ACHN (cell line): ENCODE data around the gene STK40.

Experiments
- DNase-seq: peaks from one replicate; pipeline ENCODE4 v3.0.0-alpha.2; 2015
- in situ Hi-C: cut with HindIII; loops from 2 replicates; pipeline ENCODE4 v1.10.0; 2017; ENCODE audit warnings: low sequenced_read_pairs, low pct_ligation_motif_present, low pct_unique_long_range_greater_than_20kb

The STK40 gene

DNA sequence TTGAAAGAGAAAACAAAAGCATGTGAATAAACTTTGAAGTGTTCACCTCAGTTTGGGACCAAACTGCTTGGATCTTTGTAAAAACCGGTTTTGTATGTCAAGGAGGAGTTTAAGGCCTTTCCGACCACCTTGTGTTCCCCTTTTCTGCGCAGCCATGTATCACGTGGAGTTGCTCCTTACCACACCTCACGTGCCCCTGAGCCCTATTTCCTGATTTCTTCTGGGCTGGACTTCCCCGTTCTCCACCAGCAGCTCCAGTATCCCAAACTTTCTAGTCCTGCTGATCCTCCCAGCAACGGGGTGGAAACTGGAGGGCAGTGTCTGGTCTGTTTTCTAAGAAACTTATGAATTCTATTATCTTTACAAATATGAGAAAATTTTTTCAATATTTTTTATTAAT lies 81.2 kb downstream of the STK40 start:
- in situ Hi-C loops, result no loop called here
- no peak for DNase-seq

DNA sequence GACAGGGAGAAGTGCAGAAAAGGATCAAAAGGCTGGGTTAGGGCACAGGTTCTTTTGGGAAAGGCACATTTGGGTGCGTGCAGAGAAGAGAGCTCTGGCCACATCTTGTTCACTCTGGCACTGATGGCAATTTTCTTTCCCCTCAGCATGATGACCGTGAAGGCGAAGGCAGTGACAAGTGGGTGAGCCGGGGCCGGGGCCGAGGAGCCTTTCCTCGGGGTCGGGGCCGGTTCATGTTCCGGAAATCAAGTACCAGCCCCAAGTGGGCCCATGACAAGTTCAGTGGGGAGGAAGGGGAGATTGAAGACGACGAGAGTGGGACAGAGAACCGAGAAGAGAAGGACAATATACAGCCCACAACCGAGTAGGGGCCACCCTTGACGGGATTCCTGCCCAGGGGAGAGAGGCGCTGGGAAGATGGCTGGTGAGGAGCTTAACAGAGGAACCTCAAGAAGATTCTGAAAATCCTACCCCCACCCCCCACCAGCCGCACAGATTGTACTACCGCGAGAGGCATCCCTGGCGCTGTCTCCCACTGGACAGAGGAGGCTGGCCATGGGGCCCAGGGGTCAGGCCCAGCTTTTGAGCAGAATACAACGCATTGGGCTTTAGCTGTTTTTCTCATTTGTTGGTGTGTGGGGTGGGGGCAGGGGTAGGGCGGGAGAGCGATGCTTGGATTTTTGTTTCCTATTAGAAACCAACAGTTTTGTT lies 81.9 kb downstream of the STK40 start:
- in situ Hi-C loops, result no loop called here
- DNase-seq, result no peak

DNA sequence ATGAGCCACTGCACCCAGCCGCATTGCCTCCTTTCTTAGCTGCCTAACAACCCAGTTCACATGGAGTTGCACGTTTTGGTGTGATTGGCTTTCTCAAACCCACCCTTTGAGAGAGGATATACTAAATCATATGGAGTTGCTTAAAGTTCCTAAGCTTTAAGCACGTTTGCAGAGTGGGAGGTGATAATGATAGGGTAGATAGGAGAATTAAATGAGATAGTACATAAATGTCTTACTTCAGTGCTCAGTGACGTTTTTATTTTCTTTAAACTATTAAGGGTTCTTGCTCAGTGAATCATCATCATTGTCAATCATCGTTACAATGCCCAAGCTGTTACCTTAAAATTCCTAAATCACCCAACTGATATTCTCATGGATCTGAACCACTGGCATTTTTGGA lies 82.5 kb downstream of the STK40 start:
- in situ Hi-C loops, result no loop called here
- DNase-seq, result no peak

DNA sequence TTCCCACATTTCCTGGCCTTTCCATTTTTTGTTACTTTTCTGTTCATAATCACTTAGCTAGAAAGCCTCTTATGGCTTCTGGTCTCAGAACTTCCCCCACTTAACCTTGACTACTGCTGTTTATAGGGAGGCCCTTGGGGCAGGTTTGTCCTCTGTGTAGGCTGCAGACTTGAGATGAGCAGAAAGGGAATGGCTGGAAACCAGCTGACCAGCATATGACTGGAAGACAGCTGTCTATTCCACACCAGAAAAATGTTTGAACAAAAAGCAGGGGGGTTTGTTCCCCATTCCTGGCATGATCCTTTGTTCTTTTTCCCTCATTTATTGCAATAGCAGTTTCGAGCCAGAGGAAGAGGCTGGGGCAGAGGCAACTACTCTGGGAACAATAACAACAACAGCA lies 84.5 kb downstream of the STK40 start:
- DNase-seq, result no peak
- in situ Hi-C loops, result no loop called here

DNA sequence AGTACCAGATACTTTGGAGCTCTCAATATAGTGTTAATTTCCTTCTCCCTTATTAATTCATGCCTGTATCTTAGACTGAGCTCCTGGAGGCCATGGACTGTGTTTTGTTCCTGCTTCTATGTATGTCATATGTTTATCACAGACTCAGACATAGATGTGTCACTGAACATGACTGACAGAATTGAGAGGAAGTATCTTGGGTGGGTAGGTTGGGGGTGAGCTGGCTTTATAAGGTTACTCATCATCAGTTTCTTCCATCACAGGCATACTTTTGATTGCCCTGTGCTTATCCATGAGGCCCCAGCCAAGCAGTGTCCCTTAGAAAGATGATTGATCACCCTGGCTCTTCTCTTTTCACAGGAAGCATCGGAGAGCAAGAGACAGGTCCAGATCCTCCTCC lies 85.2 kb downstream of the STK40 start:
- no peak for DNase-seq
- in situ Hi-C loops, result no loop called here

DNA sequence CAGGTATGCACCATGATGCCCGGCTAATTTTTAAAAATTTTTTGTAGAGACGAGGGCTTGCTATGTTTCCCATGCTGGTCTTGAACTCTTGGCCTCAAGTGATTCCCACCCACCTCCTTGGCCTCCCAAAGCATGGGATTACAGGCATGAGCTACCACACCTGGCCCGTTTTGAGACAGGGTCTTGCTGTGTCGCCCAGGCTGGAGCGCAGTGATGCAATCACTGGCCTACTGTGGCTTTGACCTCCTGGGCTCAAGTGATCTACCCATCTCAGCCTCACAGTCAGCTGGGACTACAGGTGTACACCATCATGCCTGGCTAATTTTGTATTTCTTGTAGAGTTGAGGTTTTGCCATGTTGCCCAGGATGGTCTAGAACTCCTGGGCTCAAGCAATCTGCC lies 87.1 kb downstream of the STK40 start:
- in situ Hi-C loops, result loop anchor here (25.0 kb wide), 1 partner anchor 161 kb away; the partner anchor contains the start of genes COL8A2 and TRAPPC3
- no peak for DNase-seq

DNA sequence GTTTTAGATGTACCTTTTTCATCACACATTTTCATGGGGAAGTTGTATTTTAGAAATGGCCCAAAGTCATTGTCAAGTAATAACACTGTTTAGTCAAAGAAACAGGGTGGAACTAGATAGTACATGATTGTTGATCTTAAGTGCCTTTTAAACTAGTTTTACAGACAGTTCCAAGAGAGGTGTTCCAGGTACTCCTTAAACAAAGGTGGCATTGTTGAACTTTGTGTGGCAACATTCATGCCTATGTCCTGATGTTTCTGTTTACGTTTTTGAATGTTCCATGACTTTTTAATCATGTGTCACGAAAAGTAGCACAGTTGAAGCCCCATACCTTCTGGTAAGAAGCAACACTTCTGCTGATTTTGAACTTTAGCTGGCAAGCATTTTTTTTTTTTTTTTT lies 88.7 kb downstream of the STK40 start:
- no peak for DNase-seq
- in situ Hi-C loops, result loop anchor here (25.0 kb wide), 1 partner anchor 160 kb away; the partner anchor contains the start of genes COL8A2 and TRAPPC3

DNA sequence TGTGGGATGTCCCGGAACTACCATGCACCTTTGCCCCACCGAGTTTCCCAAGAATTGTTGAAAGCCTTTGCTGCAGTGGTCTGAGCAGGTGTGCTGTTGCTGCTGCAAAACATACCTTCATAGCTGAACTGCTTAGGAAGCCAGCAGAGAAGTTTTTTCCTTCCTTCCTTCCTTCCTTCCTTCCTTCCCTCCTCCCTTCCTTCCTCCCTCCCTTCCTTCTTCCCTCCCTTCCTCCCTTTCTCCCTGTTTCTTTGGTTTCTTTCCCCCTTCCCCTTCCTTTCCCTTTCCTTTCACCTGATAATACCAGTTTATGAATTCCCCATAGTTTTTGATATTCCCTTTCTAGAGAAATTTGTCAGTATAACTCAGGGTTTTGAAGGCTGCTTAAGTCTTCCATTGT lies 90.3 kb downstream of the STK40 start:
- in situ Hi-C loops, result loop anchor here (25.0 kb wide), 1 partner anchor 158 kb away; the partner anchor contains the start of genes COL8A2 and TRAPPC3
- DNase-seq, result no peak
